AG04450 (cell line): ENCODE measurements around the gene PRR15. TPM values are rescaled to one million over a fixed set of nuclear protein-coding genes. Genes with fewer than 3 reads are reported as not detected.

Experiments
- CTCF ChIA-PET: fragments of 300-600, 350-600 bp; formaldehyde crosslinking; extraction: SDS; loops from one replicate; lab custom pipeline; 2022; ENCODE audit warnings: antibody characterized with exemption, inconsistent platforms; lab: Charles Lee
- POLR2A ChIA-PET: fragments of 350-600 bp; formaldehyde crosslinking; extraction: SDS; loops from one replicate; lab custom pipeline; 2021; ENCODE audit warnings: antibody characterized with exemption, inconsistent platforms; lab: Yijun Ruan, JAX
- DNase-seq: peaks from one replicate; pipeline ENCODE4 v3.0.0-alpha.2; 2011; ENCODE audit warnings: low read depth, low spot score
- H3K27ac ChIP-seq: one replicate; pipeline ENCODE4 v1.5.1; 2012; ENCODE audit warnings: low read depth, low read length, control low read depth
- H3K27me3 ChIP-seq: one replicate; pipeline ENCODE4 v1.6.0; 2012; ENCODE audit warnings: low read length; ENCODE audit not compliant: control insufficient read depth, insufficient read depth
- H3K4me3 ChIP-seq: 2 replicates; pipeline ENCODE4 v1.5.1; 2011; ENCODE audit warnings: mild to moderate bottlenecking, low read depth, low read length, control low read depth
- H3K9me3 ChIP-seq: 2 replicates; pipeline ENCODE4 v1.5.1; 2012; ENCODE audit warnings: low read length; ENCODE audit not compliant: control insufficient read depth, insufficient read depth
- CTCF ChIP-seq: IDR thresholded peaks from 2 replicates; pipeline ENCODE4 v1.5.1; 2011; ENCODE audit warnings: low read depth, low read length, control low read depth, inconsistent platforms
- polyA plus RNA-seq: library from polyadenylated mRNA; depleted of rRNA; stranded (reverse); fragments of >200 nt; gene quantifications from 2 replicates; pipeline ENCODE4 v1.2.3, GENCODE V29; 2011

The PRR15 gene
- polyA plus RNA-seq, 1 experiment, result not detected

DNA sequence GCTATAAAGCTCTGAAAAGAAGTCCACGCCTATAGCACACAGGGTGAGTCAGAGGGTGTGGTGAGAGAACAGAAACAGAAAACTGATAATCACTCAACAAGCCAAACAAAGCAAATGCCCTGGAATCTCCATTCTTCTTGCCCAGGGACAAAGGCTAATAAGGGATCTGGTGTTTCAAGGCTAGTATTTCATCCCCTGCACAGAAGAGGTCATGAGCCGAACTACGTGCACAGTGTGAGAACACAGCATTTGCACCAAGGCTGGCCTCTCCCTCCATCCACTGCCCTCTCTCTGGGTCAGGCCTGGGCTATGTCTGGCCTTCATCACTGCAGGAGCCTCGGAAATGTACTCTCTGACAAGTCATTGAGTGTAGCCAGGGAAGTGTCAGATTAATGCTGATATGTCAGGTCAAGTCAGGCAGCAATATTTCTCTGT lies 42.7 kb downstream of the PRR15 start:
- TF ChIP-seq CTCF, result no peak
- H3K4me3 ChIP-seq, result no peak overlapping the region
- ChIA-PET CTCF (no interaction called here), POLR2A (no interaction called here)
- no peak overlapping the region for H3K27ac ChIP-seq
- H3K27me3 ChIP-seq, result no peaks in the 10 kb centered on the region
- H3K9me3 ChIP-seq, result no peaks in the 10 kb centered on the region
- DNase-seq, result no peak

GRCh38 chr7:29606830-29607229 lies 43.2 kb downstream of the PRR15 start:
- no peak for DNase-seq
- Histone ChIP-seq H3K4me3 (no peak overlapping the region), H3K9me3 (no peaks in the 10 kb centered on the region), H3K27me3 (no peaks in the 10 kb centered on the region), H3K27ac (no peak overlapping the region)
- POLR2A ChIA-PET, result no interaction called here
- CTCF ChIA-PET, result no interaction called here
- no peak for TF ChIP-seq CTCF

DNA sequence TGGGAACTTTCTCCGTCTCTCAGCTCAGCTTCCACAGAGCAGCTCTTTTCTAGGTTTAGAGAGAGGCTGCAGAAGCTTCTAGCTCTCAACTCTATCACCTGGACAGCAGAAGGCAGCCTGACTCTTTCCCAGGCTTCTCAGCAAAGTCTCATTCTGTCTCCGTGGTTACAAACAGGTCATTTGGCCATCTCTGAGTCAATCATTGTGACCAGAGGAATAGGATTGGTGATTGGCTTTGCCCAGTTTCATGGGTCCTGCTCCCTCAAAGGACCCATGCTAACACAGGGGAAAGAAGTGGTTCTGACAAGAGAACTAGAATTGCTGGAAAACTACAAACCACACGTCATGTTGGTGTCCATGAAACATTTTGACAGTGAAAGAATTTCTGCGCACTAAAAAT lies 43.6 kb downstream of the PRR15 start:
- no peak for DNase-seq
- H3K9me3 ChIP-seq, result no peaks in the 10 kb centered on the region
- no peak for TF ChIP-seq CTCF
- CTCF ChIA-PET, result no interaction called here
- POLR2A ChIA-PET, result no interaction called here
- no peak overlapping the region for H3K4me3 ChIP-seq
- H3K27ac ChIP-seq, result no peak overlapping the region
- H3K27me3 ChIP-seq, result no peaks in the 10 kb centered on the region

- Histone ChIP-seq H3K27ac (no peak overlapping the region), H3K27me3 (no peaks in the 10 kb centered on the region), H3K4me3 (no peak overlapping the region), H3K9me3 (no peaks in the 10 kb centered on the region)
- ChIA-PET CTCF (no interaction called here), POLR2A (no interaction called here)
- TF ChIP-seq CTCF, result no peak
- no peak for DNase-seq
Measured at GRCh38 chr7:29607889-29608288, 44.3 kb downstream of the PRR15 start.

DNA sequence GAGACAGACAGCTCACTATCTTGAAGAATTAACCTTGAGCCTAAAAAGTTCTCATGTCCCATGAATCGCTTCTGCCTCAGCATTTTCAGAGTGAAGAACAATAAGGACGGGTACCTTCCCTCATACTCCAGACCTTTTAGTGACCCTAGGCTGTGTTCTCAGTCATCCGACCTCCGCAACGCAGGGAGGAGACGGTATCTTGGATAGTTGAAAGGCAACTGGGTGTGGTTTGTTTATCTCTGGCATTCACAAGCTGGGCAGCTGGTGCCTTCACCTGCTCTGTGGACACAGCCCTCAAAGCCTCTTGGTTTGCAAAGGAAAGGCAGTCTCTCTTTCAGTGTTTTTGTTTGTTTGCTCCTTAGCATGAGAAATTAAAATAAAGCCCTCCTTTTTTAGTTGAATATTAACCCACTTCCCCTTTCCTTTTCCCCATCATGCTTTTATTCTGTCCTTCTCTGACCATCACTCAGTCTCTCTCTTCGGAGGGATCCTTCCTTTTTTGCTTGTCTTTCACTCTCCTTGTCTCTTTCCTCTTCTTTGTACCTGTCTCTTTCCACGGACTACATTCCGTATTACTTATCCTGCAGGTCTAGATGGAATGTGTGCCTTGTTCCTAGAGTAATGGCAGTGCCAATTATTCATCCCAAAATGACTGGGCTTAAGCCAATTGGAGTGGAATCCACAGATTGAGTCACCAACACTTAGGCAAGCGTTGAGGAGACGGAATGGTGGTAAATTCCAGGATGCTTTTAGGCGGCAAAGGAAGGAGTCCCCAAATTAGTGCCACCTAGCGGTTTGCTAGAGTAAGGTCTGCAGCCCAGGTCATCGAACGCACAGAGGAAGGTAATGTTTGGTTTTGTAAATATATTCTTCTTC lies 45.8 kb downstream of the PRR15 start:
- H3K27ac ChIP-seq, result no peak overlapping the region
- TF ChIP-seq CTCF, result peak; percentile 53
- ChIA-PET POLR2A (no interaction called here), CTCF (interaction anchor here (0.6 to 1.0 kb wide), 2 partner anchors 62 to 870 kb away, joined by 3 read pairs; no protein-coding TSS in a partner anchor)
- no peak overlapping the region for H3K4me3 ChIP-seq
- H3K9me3 ChIP-seq, result no peaks in the 10 kb centered on the region
- H3K27me3 ChIP-seq, result no peaks in the 10 kb centered on the region
- DNase-seq, result no peak
